Ascending aorta (tissue), 2 donors: ENCODE data around the gene TMEM30A. TPM values are rescaled to one million over a fixed set of nuclear protein-coding genes. Genes with fewer than 3 reads are reported as not detected.

Experiments
- DNase-seq, 2 donors: peaks; one replicate each; pipeline ENCODE4 v3.0.0-alpha.2; 2019; ENCODE audit warnings: low spot score in 2 of 2
- H3K27ac ChIP-seq, 2 donors: fragments of 200-600 bp; sonication (generic); one replicate each; pipeline ENCODE4 v1.5.1; 2016 to 2017; ENCODE audit warnings: mild to moderate bottlenecking in 1 of 2
- H3K27me3 ChIP-seq: fragments of 200-600 bp; sonication (generic); one replicate; pipeline ENCODE4 v1.5.1; 2017
- H3K36me3 ChIP-seq, 2 donors: fragments of 200-600 bp; sonication (generic); one replicate each; pipeline ENCODE4 v1.5.1; 2016
- H3K4me1 ChIP-seq, 2 donors: fragments of 200-600 bp; sonication (generic); one replicate each; pipeline ENCODE4 v1.5.1; 2016 to 2017; ENCODE audit warnings: mild to moderate bottlenecking in 1 of 2
- H3K4me3 ChIP-seq, 2 donors: fragments of 200-600 bp; sonication (generic); one replicate each; pipeline ENCODE4 v1.5.1; 2016 to 2017; ENCODE audit warnings: mild to moderate bottlenecking in 1 of 2
- H3K9me3 ChIP-seq, 2 donors: fragments of 200-600 bp; sonication (generic); one replicate each; pipeline ENCODE4 v1.5.1; 2016
- CTCF ChIP-seq, 3 experiments: fragments of 200-600 bp in 2 of 3; fragments of 450-650 bp in 1 of 3; sonication (generic) in 2 of 3; IDR thresholded peaks; one replicate each; pipeline ENCODE4 v1.5.1; 2016 to 2019; ENCODE audit warnings: antibody characterized with exemption in 3 of 3, mild to moderate bottlenecking in 1 of 3, moderate library complexity in 1 of 3
- intact Hi-C: fragments of 100-400 bp; cut with DNase I; formaldehyde crosslinking; loops from one replicate; pipeline ENCODE4 v1.15.1; 2023
- total RNA-seq: library from RNA; depleted of rRNA; stranded (reverse); fragments of >200 nt; gene quantifications from one replicate; pipeline ENCODE4 v1.1.0, GENCODE V29; 2016

The TMEM30A gene
- total RNA-seq, 1 donor from 2014 or later, result 54.8 TPM

GRCh38 chr6:75204959-75205775 is 79.4 kb downstream of the TMEM30A start:
- Histone ChIP-seq H3K4me3 (peak overlapping the region; percentile 51 to 82), H3K4me1 (peaks cover 9 to 21% of the 10 kb centered on the region in 2 donors), H3K27me3 (no peaks in the 10 kb centered on the region), H3K27ac (peak overlapping the region; percentile 87), H3K9me3 (no peaks in the 10 kb centered on the region), H3K36me3 (no peaks in the 10 kb centered on the region)
- no peak for TF ChIP-seq CTCF (IDR thresholded peaks at IDR 0.05)
- intact Hi-C loops, result loop anchor here (5.0 to 10.0 kb wide), 11 partner anchors 88 to 1680 kb away; partner anchors contain the start of genes EEF1A1 and SLC17A5
- peak in 1 of 2 donors; percentile 84 for DNase-seq

- Histone ChIP-seq H3K9me3 (no peaks in the 10 kb centered on the region), H3K4me1 (peaks cover 9 to 24% of the 10 kb centered on the region in 2 donors), H3K36me3 (no peaks in the 10 kb centered on the region), H3K27me3 (no peaks in the 10 kb centered on the region), H3K27ac (peak overlapping the region; percentile 87), H3K4me3 (peak overlapping the region; percentile 51 to 82)
- peak in 1 of 2 donors; percentile 87 for DNase-seq
- peak; percentile 66 to 76 (median 74) for TF ChIP-seq CTCF (IDR thresholded peaks at IDR 0.05)
- intact Hi-C loops, result loop anchor here (5.0 to 10.0 kb wide), 5 partner anchors 87 to 1680 kb away; partner anchors contain the start of genes EEF1A1 and SLC17A5
Measured at GRCh38 chr6:75204217-75204958, 80.2 kb downstream of the TMEM30A start.

- peak overlapping the region; percentile 62 to 87 for H3K27ac ChIP-seq
- peaks cover 9 to 24% of the 10 kb centered on the region in 2 donors for H3K4me1 ChIP-seq
- H3K4me3 ChIP-seq, result peak overlapping the region; percentile 51 to 82
- intact Hi-C loops, result loop anchor here (5.0 to 10.0 kb wide), 5 partner anchors 86 to 1679 kb away; partner anchors contain the start of genes EEF1A1 and SLC17A5
- no peak for TF ChIP-seq CTCF (IDR thresholded peaks at IDR 0.05)
- no peaks in the 10 kb centered on the region for H3K36me3 ChIP-seq
- no peaks in the 10 kb centered on the region for H3K27me3 ChIP-seq
- H3K9me3 ChIP-seq, result no peaks in the 10 kb centered on the region
- no peak for DNase-seq
Measured at GRCh38 chr6:75203721-75204120, 80.9 kb downstream of the TMEM30A start.

Other genes starting within 250 kb of the TMEM30A start
- gene COL12A1, start 78.7 kb downstream of the TMEM30A start, total RNA-seq, result 140 TPM
- gene COX7A2, start 41.0 kb downstream of the TMEM30A start, total RNA-seq, result 360 TPM
- 13.6 TPM for gene FILIP1, start 209.0 kb upstream of the TMEM30A start, total RNA-seq